ENCODE measurements around the gene SELENOV.
A peak's percentile ranks its signal among the peaks of the same experiment; 100 is the strongest.

DNA sequence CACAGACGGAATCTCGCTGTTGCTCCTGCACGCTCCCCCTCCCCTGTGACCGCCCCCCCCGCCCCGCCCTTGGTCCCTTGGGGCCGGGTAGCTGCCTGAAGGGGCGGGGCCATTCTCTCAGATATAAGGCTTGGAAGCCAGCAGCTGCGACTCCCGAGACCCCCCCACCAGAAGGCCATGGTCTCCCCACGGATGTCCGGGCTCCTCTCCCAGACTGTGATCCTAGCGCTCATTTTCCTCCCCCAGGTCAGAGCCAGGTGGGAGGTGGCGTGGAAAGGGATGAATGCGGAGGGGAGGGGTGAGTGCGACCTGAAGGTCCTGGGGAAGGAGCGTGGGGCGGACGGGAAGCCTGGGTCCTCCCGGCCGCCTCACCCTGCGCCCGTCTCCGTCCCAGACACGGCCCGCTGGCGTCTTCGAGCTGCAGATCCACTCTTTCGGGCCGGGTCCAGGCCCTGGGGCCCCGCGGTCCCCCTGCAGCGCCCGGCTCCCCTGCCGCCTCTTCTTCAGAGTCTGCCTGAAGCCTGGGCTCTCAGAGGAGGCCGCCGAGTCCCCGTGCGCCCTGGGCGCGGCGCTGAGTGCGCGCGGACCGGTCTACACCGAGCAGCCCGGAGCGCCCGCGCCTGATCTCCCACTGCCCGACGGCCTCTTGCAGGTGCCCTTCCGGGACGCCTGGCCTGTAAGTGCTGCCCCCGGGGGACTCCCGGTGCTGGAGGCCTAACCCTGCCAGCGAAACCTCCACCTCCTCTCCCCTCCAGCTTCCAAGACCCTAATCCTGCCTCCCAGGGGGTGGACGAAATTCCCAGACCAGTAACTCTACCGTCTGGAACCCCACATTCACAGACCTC lies 15.9 kb upstream of the SELENOV start, which contains the start of gene DLL3:
- TF ChIP-seq, protein P1, sequence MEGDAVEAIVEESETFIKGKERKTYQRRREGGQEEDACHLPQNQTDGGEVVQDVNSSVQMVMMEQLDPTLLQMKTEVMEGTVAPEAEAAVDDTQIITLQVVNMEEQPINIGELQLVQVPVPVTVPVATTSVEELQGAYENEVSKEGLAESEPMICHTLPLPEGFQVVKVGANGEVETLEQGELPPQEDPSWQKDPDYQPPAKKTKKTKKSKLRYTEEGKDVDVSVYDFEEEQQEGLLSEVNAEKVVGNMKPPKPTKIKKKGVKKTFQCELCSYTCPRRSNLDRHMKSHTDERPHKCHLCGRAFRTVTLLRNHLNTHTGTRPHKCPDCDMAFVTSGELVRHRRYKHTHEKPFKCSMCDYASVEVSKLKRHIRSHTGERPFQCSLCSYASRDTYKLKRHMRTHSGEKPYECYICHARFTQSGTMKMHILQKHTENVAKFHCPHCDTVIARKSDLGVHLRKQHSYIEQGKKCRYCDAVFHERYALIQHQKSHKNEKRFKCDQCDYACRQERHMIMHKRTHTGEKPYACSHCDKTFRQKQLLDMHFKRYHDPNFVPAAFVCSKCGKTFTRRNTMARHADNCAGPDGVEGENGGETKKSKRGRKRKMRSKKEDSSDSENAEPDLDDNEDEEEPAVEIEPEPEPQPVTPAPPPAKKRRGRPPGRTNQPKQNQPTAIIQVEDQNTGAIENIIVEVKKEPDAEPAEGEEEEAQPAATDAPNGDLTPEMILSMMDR (IDR thresholded peaks at IDR 0.05; ENCODE audit: insufficient read depth, low read depth, low read length) = no peak
- peak; percentile 81 for TF ChIP-seq EZH2 (IDR thresholded peaks at IDR 0.05; ENCODE audit: insufficient read depth, low read length)

All from astrocyte (in vitro differentiated cells and primary cell).